SIG-M5 treated with dmso at 0.1 percent for 504 hours (cell line): Measurements from ENCODE around the gene PODNL1.

Experiments
- DNase-seq: peaks from one replicate; lab custom pipeline; 2025; ENCODE audit not compliant: unreplicated experiment; lab: John Stamatoyannopoulos, UW

The PODNL1 gene

DNA sequence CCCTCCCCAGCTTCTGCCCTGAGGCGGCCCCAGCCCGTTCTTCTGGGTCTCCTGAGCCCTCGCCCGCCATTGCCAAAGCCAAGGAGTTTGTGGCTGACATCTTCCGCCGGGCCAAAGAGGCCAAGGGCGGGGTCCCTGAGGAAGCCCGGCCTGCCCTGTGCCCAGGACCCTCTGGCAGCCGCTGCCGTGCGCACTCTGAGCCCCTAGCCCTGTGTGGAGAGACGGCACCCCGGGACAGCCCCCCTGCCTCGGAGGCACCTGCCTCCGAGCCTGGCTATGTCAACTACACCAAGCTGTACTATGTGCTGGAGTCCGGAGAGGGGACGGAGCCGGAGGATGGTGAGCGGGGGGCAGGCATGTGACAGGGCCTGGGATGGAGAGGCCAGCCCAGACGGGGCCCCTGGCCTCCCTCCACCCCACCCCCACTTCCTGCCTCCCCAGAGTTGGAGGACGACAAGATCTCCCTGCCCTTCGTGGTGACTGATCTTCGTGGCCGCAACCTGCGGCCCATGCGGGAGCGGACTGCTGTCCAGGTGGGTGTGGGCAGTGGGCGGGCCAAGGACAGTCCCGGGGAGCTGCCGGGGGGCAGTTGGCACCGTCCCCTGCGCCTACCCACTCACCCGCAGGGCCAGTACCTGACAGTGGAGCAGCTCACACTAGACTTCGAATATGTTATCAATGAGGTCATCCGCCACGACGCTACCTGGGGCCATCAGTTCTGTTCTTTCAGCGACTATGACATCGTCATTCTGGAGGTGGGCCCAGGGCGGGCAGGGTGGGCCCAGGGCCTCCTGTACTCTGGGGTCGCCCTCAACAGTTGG, 21.1 kb upstream of the PODNL1 start:
- no peak for DNase-seq

- no peak for DNase-seq
Observed at GRCh38 chr19:13958043-13958442, 19.8 kb upstream of the PODNL1 start.

DNA sequence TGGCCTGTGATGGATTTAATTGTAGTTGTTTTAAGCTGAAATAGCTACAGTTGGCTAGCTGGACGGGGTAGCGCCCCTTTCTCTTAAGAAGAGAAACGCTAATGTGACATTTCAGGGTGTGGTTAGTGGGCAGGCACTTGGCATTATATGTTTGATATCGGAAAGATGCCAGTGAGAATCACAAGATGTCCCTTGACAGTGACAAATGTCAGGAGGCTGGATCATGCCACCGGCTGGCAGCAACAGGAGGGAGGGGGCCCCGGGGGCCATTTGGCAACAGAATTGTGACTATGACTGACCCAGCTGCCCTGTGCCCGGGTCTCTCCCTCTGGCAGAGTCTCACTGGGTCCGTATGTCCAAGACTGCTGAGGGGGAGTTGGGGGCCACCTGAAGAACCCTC, 18.8 kb upstream of the PODNL1 start:
- no peak for DNase-seq

DNA sequence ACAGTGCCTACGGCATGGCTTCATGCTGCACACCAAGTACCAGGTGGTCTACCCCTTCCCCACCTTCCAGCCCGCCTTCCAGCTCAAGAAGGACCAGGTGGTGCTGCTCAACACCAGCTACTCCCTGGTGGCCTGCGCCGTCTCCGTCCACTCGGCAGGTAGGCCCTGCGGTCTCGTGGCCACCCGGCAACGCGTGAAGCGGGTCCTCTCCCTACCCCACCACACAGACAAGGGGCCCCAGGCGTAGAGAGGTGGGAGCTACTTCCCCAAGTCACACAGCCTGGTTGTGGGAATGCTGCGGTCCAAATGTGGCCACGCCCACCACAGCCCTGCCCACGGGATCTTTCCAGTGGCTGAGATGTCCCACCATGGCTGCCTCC, 18.1 kb upstream of the PODNL1 start:
- DNase-seq: no peak

- DNase-seq: no peak
Observed at GRCh38 chr19:13955662-13956364, 17.6 kb upstream of the PODNL1 start.

GRCh38 chr19:13954185-13954584, 16.0 kb upstream of the PODNL1 start:
- DNase-seq: no peak

DNA sequence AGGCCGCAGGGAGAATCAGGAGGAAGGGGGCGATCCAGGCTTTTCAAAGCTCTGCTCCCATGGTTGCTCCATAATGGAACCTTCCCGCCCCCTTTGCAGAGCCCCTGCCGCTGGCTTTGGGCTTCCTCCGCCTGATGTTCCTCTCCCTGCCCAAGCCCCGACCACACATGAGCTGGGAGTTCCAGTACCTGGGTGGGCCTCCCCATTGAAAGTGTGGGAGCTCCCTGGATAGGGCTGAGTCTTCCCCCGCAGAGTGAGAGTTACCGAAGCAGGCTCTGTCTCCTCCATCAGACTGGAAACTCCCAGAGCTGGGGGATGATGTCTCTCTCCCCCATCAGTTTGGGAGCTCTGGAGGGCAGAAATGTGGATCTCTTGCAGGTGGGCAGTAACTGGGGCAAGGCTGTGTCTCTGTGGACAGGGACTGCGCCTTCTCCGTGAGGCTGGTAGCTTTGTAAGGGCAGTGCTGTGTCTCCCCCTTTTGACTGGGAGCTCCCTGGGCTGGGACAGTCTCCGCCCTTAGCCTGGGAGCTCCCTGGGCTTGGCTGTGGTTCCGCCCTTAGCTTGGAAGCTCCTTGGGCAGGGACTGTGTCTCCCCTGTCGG, 14.8 kb upstream of the PODNL1 start:
- peak; percentile 28 for DNase-seq

DNA sequence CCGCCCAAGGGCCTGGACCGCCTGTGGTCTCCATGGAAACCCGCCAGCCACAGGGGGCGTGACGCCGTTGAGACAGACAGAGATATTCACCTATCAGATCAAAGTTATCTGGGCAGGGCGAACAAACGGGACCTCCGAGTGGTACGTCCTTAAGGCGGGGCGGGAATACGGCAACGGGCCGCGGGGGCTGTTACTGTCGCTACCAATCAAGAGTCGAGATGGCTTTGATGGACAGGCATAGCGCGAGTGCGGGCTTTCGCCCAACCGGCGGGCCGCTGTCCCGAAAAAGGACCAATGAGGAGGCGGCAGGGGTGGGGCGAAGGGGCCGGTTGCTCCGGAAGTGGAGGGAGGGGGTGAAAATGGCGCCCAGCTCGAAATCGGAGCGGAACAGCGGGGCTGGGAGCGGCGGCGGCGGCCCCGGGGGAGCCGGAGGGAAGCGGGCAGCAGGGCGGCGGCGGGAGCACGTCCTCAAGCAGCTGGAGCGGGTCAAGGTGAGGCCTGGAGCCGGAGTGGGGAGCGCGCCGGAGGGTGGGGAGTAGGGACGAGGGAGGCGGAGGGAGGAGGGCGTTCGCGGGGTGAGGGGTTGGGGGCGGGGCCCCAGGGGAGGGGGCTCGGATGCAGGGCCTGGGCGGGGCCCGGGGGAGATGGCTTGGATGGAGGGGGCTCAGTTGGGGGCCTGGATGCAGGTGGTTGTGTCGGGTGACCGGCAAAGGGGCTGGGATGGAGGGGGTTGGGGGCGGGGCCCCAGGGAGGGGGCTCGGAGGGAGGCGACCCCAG, 14.1 kb upstream of the PODNL1 start, which contains the start of gene DCAF15:
Gene DCAF15 (plus strand): TSS at position 356 of the 777 bp plus-strand sequence. CDS start 4 bp downstream, at position 360.
- DNase-seq: peak; percentile 99

DNA sequence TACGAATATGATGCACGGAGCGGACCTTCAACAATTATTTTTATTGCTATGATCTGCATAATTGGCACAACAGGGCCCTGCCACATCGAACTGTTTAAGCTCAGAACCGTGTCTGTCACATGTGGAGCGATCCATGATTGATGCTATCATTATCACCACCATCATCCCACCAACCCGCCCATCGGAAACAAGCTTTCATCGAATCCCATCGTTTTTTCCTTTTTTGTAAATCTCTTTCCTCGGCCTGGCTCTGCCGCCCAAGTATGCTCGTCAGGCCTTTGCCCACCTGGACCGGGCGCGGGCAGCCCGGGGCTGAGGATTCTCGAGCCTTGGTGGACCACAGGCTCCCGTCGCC, 13.6 kb upstream of the PODNL1 start:
- DNase-seq: no peak

DNA sequence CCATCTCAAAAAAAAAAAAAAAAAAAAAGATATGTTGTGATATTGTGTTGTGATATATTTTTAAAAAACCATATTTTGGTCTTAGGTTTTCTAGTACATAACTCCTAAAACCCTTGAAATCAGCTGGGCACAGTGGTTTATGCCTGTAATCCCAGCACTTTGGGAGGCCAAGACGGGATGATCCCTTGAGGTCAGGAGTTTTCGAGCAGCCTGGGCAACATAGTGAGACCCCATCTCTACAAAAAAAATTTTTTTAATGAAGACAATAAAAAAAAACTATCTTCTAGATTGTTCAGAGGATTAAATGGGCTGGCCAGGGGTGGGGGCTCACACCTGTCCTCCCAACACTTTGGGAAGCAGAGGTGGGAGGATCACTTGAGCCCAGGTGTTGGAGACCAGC, 12.8 kb upstream of the PODNL1 start:
- no peak for DNase-seq

DNA sequence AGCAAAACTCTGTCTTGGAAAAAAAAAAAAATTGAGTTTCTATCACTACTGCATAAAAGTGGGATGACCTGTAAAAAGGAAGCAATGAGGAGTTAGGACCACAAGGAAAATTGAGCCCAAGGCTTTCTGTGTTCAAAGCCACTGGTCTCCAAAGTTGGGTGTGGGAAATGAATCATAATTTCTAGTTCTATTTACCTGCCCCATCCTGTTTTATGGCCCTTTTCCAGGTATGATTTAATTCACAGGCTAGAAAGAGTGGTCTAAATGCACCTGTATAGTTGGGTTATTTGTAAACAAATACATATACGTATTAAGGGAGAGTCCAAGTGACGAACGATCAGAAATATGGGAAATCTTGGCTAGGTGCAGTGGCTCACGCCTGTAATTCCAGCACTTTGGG, 8.2 kb upstream of the PODNL1 start:
- no peak for DNase-seq

GRCh38 chr19:13942023-13942684, 3.9 kb upstream of the PODNL1 start:
- DNase-seq: no peak

DNA sequence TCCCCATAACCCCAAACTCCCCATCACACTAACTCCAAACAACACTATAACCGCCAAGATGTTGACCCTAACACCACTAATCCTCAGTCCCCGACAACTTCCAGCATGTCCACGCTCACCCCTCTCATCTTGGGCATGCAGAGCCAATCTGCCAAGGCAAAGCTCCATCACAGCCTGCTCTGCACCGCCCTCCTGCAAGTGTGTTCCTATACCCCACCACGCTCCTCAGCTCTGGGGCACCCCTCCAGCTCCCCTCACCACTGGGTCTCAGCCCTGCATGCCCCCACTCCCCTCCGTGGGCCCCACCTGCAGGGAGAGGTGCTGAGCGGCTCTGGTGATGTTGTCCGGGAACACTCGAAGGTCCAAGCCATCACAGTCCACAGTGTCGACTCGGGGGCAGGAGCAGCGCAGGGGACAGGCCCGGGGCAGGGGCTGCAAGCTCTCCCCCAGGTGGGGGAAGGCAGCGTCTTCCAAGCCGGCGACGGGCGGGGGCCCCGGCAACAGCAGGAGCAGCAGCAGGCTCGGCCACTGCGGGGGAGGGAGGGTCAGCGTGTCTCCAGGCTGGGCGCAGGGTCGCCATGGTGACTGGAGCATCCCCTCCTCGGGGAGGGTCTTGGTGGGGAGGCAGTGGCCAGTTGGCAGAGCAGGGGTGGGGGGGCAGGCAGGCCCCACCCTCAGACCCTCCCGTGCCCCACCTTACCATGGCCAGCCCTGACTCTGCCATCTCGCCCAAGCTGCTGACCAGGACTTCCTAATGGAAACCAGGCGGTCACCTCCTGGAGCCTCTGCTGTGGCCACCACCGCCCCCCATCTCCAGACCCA, 527 bp downstream of the PODNL1 start:
- DNase-seq: no peak

DNA sequence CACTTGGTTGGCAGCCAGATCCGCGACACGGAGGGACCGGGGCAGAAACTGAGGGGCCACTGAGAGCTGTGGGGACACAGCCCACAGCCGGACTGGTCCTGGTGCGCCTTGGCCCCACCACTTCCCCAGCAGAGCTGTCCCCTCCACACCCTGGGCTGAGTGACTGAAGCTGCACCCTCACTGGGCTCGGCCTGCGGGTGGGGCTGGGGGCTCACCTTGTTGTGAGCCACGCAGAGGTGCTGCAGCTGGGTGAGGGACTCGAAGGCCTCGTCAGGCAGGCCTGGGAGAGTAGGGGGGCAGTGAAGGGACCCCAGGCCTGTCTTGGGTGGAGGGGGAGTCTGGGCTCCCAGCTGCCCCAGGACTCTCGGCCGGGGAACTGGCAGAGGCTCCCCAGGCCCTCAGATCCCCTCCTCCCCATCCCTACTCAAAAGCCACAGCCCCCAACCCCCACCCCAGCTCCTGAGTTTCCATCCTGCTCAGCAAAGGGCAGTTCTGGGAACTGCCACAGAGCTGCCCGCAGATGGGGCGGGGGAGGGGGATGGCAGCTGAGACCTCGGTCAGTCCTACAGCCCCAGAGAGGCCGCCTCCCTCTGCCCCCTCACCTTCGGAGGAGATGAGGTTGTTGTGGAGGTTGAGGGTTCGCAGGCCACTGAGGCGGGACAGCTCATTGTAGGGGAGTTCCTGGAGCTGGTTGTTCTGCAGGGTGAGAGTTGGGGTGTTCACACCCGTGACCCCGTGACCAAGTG, 2.3 kb downstream of the PODNL1 start:
- no peak for DNase-seq

DNA sequence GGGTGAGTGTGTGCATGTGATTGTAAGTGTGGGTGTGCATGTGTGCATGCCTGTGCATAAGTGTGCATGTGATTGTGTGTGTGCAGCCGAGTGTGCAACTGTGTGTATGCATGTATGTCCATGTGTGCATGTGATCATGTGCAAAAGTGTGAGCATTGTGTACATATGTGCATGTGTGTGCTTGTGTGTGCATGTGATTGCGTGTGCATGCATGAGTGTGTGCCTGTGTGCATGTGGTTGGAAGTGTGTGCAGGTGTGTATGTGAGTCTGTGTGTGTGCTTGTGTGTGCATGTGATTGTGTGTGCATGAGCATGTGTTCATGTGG, 3.5 kb downstream of the PODNL1 start:
- DNase-seq: no peak

DNA sequence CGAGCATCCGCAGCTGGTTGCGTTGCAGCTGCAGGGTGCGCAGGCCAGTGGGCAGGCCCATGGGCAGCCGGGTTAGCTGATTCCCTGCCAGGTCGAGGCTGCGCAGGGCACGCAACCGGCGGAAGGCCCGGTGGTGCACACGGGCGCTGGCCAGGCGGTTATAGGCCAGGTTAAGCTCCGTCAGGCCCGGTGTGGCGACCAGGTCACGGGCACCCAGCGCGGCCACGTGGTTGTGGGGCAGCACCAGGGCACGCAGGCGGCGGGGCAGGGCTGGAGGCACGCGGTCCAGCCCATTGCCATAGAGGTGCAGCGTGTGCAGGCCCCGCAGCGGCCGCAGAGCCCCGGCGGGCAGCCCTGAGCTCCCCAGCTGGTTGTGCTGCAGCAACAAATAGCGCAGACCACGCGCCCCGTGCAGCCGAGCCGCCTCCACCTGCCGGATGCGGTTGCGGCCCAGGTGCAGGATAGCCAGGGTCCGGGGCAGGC, 5.3 kb downstream of the PODNL1 start:
- no peak for DNase-seq

DNA sequence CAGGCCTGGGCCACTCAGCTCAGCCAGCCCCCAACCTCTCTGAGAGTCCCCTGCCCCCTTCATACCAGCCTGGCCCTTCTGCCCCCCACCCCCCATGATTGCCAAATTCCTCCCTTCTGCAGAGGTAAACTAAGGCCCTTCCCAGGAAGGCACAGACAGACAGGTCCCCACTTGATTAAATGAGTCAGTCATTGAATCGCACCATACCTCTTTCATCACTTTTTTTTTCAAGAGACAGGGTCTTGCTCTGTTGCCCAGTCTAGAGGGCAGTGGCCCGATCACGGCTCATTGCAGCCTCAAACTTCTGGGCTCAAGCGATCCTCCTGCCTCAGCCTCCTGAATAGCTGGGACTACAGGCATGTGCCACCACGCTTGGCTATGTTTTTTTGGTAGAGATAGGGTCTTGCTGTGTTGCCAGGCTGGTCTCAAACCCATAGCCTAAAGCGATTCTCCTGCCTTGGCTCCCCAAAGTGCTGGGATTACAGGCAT, 6.0 kb downstream of the PODNL1 start:
- DNase-seq: no peak

DNA sequence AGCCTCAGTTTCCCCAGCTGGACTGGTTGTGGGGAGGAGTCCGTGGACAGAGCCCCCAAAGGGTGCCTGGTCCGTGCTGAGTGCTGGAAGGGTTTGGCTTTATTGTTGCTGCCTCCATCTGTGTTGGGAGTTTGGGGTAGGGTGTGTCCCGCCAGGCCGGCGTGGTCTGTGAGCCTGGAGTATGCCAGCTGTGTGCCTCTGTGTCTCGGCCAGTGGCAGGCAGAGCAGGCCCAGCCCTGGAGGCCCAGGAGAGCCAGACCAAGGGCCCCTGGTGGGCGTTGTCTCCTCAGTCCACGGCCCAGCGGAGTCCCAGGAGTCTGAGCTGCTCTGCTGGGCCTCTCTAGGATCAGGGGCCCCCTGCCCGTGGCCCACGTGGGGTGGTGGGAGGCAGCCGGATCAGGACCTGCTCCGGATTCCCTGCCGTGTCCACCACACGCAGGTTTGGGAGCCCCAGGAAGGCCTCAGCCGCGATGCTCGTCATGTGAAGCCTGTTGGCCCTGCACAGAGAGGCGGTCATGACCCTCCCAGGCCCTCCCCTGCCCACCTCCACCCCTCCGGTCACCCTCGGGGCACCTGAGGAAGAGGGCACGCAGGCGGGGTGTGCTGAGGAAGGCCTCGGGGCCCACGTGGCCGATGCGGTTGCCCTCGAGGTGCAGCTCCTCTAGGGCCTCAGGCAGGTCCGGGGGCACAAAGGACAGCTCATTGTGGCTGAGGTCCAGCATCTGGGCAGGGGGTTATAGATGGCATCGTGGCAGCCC, 6.6 kb downstream of the PODNL1 start:
- DNase-seq: no peak
